OCI-LY7 (cell line): ENCODE data around the gene BACH2.

Experiments
- EZH2phosphoT487 ChIP-seq: fragments of 200-600 bp; sonication (generic); IDR thresholded peaks from 2 replicates; pipeline ENCODE4 v1.6.1; 2018; ENCODE audit warnings: low read depth, borderline replicate concordance, mild to moderate bottlenecking, mixed run types, antibody characterized with exemption, low read length, moderate library complexity, mixed read lengths
- TF ChIP-seq, protein P1 (sequence below): fragments of 200-600 bp; sonication (generic); conservative IDR thresholded peaks from 2 replicates; pipeline ENCODE4 v1.5.1; 2014; ENCODE audit warnings: mild to moderate bottlenecking, antibody characterized with exemption, low read length, moderate library complexity, mixed read lengths

- TF ChIP-seq, protein P1, sequence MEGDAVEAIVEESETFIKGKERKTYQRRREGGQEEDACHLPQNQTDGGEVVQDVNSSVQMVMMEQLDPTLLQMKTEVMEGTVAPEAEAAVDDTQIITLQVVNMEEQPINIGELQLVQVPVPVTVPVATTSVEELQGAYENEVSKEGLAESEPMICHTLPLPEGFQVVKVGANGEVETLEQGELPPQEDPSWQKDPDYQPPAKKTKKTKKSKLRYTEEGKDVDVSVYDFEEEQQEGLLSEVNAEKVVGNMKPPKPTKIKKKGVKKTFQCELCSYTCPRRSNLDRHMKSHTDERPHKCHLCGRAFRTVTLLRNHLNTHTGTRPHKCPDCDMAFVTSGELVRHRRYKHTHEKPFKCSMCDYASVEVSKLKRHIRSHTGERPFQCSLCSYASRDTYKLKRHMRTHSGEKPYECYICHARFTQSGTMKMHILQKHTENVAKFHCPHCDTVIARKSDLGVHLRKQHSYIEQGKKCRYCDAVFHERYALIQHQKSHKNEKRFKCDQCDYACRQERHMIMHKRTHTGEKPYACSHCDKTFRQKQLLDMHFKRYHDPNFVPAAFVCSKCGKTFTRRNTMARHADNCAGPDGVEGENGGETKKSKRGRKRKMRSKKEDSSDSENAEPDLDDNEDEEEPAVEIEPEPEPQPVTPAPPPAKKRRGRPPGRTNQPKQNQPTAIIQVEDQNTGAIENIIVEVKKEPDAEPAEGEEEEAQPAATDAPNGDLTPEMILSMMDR = no peak
- no peak for TF ChIP-seq EZH2phosphoT487
These were observed 118.9 kb downstream of the BACH2 start for GRCh38 chr6:90177544-90178383.
